Mammary epithelial cell (primary cell): Measurements from ENCODE around the gene COL23A1.

Source experiments
- EZH2 ChIP-seq: IDR thresholded peaks from 2 replicates; pipeline ENCODE4 v1.6.1; 2012; ENCODE audit warnings: low read length, inconsistent platforms, borderline replicate concordance
- TF ChIP-seq, protein P1 (sequence below), 2 donors: IDR thresholded peaks in 1 of 2; conservative IDR thresholded peaks in 1 of 2; 2 replicates each; pipeline ENCODE4 v1.5.1; 2011 to 2012; ENCODE audit warnings: inconsistent platforms in 2 of 2, low read length in 2 of 2, mild to moderate bottlenecking in 2 of 2, control low read depth in 1 of 2, low read depth in 1 of 2; ENCODE audit not compliant: insufficient read depth in 1 of 2; ENCODE audit errors: extremely low read depth in 1 of 2

DNA sequence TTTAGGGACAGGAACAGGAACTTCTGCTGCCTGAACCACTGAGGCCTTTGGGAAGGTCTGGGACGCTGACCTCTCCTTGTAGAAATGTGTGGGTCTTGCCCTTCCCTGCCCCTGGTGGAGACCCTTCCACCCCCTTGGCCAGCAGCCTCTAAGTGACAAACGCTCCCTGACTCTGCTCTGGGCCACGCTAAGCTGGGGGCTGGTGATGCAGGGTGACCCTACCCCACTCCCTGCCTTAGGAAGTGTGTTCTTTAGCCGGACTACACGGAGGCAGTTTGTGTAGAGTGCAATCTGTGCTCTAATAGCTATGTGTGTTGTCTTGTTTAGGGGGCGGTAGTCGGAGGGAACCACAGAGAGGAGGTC, 123.0 kb downstream of the COL23A1 start:
- TF ChIP-seq, protein P1, sequence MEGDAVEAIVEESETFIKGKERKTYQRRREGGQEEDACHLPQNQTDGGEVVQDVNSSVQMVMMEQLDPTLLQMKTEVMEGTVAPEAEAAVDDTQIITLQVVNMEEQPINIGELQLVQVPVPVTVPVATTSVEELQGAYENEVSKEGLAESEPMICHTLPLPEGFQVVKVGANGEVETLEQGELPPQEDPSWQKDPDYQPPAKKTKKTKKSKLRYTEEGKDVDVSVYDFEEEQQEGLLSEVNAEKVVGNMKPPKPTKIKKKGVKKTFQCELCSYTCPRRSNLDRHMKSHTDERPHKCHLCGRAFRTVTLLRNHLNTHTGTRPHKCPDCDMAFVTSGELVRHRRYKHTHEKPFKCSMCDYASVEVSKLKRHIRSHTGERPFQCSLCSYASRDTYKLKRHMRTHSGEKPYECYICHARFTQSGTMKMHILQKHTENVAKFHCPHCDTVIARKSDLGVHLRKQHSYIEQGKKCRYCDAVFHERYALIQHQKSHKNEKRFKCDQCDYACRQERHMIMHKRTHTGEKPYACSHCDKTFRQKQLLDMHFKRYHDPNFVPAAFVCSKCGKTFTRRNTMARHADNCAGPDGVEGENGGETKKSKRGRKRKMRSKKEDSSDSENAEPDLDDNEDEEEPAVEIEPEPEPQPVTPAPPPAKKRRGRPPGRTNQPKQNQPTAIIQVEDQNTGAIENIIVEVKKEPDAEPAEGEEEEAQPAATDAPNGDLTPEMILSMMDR (conservative IDR thresholded peaks at IDR 0.05 in 1 of 2, IDR thresholded peaks at IDR 0.05 in 1 of 2; ENCODE audit: extremely low read depth in 1 of 2, insufficient read depth in 1 of 2, low read depth in 1 of 2, low read length in 2 of 2): no peak
- no peak for TF ChIP-seq EZH2
